HG02571 (cell line): Measurements from ENCODE around the gene ZNF407.

Experiments
- ATAC-seq: cut with Tn5 transposase; IDR thresholded peaks from one replicate; pipeline ENCODE4 v1.9.1; 2021; ENCODE audit warnings: mild to moderate bottlenecking, moderate library complexity; ENCODE audit not compliant: unreplicated experiment

ZNF407 gene

GRCh38 chr18:74995419-74995736, 397.7 kb downstream of the ZNF407 start:
- no peak for ATAC-seq

GRCh38 chr18:74996055-74996454, 398.4 kb downstream of the ZNF407 start:
- ATAC-seq = no peak

GRCh38 chr18:74996996-74997395, 399.3 kb downstream of the ZNF407 start:
- no peak for ATAC-seq

GRCh38 chr18:75000920-75001319, 403.2 kb downstream of the ZNF407 start:
- no peak for ATAC-seq

- no peak for ATAC-seq
Measured at GRCh38 chr18:75003039-75003438, 405.4 kb downstream of the ZNF407 start.

GRCh38 chr18:75003764-75004690, 406.4 kb downstream of the ZNF407 start:
- no peak for ATAC-seq

- no peak for ATAC-seq
Measured at GRCh38 chr18:75005626-75006025, 408.0 kb downstream of the ZNF407 start.

- no peak for ATAC-seq
Measured at GRCh38 chr18:75008186-75008585, 410.5 kb downstream of the ZNF407 start.

- ATAC-seq = no peak
Measured at GRCh38 chr18:75009296-75009695, 411.6 kb downstream of the ZNF407 start.

GRCh38 chr18:75009878-75010277, 412.2 kb downstream of the ZNF407 start:
- no peak for ATAC-seq

GRCh38 chr18:75010278-75010677, 412.6 kb downstream of the ZNF407 start:
- ATAC-seq = no peak

GRCh38 chr18:75010689-75011088, 413.0 kb downstream of the ZNF407 start:
- no peak for ATAC-seq

GRCh38 chr18:75016025-75016717, 418.5 kb downstream of the ZNF407 start:
- peak; percentile 81 for ATAC-seq

GRCh38 chr18:75023473-75023872, 425.8 kb downstream of the ZNF407 start:
- ATAC-seq = no peak

- ATAC-seq = no peak
Measured at GRCh38 chr18:75024871-75025270, 427.2 kb downstream of the ZNF407 start.

- ATAC-seq = no peak
Measured at GRCh38 chr18:75025573-75025972, 427.9 kb downstream of the ZNF407 start.

- ATAC-seq = no peak
Measured at GRCh38 chr18:75029481-75029880, 431.8 kb downstream of the ZNF407 start.

GRCh38 chr18:75031717-75032317, 434.1 kb downstream of the ZNF407 start:
- no peak for ATAC-seq

GRCh38 chr18:75033516-75033915, 435.8 kb downstream of the ZNF407 start:
- ATAC-seq = no peak

- no peak for ATAC-seq
Measured at GRCh38 chr18:75034937-75035336, 437.3 kb downstream of the ZNF407 start.

- no peak for ATAC-seq
Measured at GRCh38 chr18:75035928-75036327, 438.3 kb downstream of the ZNF407 start.
